Measurements from ENCODE around the gene PARD3B. TPM values are rescaled to one million over a fixed set of nuclear protein-coding genes. Genes with fewer than 3 reads are reported as not detected.

PARD3B gene
- total RNA-seq, 4 donors from 2014 or later, result 27.8 to 39.3 (median 33.7) TPM

DNA sequence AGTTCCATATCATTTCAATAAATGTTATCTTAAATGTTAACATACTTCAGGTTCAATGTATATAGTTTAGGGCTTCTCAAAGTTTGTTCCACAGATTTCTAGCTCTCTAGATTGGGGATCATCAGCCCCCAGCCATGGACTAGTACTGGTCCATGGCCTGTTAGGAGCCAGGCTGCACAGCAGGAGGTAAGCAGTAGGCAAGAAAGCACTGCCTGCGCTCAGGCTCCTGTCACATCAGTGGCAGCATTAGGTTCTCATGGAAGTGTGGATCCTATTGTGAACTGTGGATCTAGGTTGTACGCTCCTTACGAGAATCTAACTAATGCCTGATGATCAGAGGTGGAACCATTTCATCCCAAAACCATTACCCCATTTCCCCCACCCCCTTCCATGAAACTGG is 531.1 kb downstream of the PARD3B start:
- TF ChIP-seq, protein P1, sequence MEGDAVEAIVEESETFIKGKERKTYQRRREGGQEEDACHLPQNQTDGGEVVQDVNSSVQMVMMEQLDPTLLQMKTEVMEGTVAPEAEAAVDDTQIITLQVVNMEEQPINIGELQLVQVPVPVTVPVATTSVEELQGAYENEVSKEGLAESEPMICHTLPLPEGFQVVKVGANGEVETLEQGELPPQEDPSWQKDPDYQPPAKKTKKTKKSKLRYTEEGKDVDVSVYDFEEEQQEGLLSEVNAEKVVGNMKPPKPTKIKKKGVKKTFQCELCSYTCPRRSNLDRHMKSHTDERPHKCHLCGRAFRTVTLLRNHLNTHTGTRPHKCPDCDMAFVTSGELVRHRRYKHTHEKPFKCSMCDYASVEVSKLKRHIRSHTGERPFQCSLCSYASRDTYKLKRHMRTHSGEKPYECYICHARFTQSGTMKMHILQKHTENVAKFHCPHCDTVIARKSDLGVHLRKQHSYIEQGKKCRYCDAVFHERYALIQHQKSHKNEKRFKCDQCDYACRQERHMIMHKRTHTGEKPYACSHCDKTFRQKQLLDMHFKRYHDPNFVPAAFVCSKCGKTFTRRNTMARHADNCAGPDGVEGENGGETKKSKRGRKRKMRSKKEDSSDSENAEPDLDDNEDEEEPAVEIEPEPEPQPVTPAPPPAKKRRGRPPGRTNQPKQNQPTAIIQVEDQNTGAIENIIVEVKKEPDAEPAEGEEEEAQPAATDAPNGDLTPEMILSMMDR (IDR thresholded peaks at IDR 0.05), result no peak
- no peak for ATAC-seq (ENCODE audit: low FRiP score)
- DNase-seq (ENCODE audit: low spot score), result no peak

DNA sequence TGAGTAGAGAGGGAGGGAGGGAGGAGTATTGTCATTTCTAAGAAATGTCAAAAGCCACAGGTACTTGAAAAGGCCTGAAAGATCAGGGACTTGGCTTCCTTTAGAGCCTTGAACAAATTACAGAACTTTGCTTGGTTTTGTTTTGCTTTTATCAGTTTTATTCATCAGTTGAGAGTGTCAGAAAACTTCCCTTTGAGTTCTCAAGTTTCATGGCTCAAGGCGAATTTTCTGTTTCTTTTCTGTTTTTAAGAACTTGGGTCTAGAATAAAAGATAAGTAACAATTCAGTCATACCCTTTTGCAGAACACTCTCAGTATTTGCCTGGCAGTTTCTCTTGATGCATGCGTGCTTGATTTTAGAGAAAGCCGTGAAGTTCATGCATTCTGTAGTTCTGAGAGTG is 531.9 kb downstream of the PARD3B start:
- ATAC-seq (ENCODE audit: low FRiP score) (no peak), DNase-seq (ENCODE audit: low spot score) (no peak)
- TF ChIP-seq, protein P1 (IDR thresholded peaks at IDR 0.05), result no peak

DNA sequence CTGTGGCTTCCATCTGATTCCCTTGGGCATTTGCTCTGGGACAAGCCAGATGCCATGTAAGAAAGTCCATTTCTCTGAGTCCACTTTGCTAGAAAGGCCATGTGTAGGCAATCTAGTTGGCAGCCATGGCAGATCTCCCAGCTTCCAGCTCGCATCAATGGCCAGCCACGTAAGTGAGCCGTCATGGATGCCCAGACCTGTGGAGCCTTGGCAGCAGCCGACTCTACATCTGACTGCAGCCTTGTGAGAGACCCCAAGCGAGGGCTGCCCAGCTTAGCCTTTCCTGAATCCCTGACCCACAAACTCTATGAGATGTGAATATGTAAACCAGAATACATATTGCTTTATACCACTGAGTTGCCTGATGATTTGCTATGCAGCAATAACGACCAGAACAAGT is 533.5 kb downstream of the PARD3B start:
- TF ChIP-seq, protein P1 (IDR thresholded peaks at IDR 0.05), result no peak
- DNase-seq (ENCODE audit: low spot score), result no peak
- ATAC-seq (ENCODE audit: low FRiP score), result no peak

DNA sequence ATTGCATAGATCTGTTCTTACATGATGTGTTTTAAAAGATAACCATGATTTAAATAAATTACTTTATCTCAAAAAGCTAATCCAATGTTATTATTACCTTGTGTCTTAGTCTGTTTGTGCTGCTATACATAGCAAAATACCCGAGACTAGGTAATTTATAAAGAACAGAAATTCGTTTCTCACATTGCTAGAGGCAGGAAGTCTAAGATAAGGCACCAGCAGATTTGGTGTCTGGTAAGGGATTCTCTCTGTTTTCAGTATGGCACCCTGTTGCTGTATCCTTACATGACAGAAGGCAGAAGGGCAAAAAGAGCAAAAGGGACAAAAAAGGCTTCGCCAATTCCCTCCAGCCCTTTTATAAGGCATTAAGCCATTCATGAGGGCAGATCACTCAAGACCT is 533.9 kb downstream of the PARD3B start:
- DNase-seq (ENCODE audit: low spot score) (no peak), ATAC-seq (ENCODE audit: low FRiP score) (no peak)
- TF ChIP-seq, protein P1 (IDR thresholded peaks at IDR 0.05), result no peak

DNA sequence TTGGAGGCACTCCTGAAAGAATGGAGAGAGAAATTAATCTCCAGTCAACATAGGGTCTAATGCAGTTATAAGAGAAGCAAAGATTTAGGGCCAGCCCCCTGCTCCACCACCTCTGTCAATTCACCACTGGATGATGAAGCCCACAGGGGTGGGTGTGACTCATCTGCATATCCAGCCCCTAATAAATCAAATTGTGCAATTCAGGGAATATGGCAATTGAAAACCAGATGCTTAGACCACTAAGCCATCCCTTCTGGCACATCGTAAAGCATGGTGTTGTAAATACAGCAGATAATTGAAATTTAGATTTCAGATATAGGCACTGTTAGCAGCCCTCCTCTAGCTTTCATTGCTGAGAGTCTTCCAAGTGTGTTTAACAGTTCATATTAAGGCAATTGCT is 541.4 kb downstream of the PARD3B start:
- DNase-seq (ENCODE audit: low spot score), result no peak
- no peak for ATAC-seq (ENCODE audit: low FRiP score)
- TF ChIP-seq, protein P1 (IDR thresholded peaks at IDR 0.05), result no peak

DNA sequence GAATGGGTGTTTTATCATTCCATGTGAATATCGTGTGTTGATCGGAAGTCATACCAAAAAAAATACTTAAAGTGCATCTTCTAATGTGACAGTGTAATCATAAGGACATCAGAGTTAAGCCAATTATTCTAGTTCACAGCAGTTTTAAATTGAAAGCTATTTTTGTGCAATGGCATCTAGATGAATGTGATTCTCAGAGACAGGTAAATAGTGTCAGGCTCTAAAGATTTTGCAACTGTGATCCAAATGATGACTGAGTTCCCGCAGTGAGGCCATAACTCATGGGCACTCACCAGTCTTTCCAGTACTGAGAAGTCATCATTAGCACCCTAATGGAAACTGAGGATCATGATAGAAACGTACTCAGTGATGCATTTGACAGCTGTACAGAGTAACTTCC is 542.6 kb downstream of the PARD3B start:
- DNase-seq (ENCODE audit: low spot score) (no peak), ATAC-seq (ENCODE audit: low FRiP score) (no peak)
- TF ChIP-seq, protein P1 (IDR thresholded peaks at IDR 0.05), result no peak

DNA sequence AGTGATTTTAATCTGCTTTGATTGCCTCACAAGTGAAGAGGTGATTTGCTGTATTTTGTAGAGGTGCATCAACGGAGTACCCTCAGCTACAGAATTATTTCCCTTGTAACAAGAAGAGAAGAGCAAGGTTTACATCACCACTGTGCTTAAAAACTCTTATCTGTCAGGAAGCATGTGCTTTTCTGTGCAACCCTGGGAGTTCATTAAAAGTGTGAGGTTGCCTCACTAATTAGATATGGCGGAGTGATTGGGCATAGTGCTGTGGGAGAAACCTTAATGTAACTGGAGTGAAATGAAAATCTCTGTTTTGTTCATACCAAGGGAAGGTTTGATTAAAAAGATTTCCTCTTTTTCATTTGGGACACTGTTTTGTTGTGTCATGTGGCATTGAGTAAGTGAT is 544.7 kb downstream of the PARD3B start:
- no peak for DNase-seq (ENCODE audit: low spot score)
- TF ChIP-seq, protein P1 (IDR thresholded peaks at IDR 0.05), result no peak
- no peak for ATAC-seq (ENCODE audit: low FRiP score)

All from omental fat pad (tissue), 4 donors.